Measurements from ENCODE around the gene CXCR6.

The CXCR6 gene

GRCh38 chr3:45943207-45943846 is at the start of gene CXCR6:
Gene CXCR6, plus strand, starts transcription at chr3:45943464. Its CDS starts 3,018 bp downstream, at chr3:45946482.
- DNase-seq (ENCODE audit: low spot score), result peak; percentile 77

GRCh38 chr3:45894015-45894414 is 49.2 kb upstream of the CXCR6 start:
- DNase-seq (ENCODE audit: low spot score), result no peak

GRCh38 chr3:45895686-45896468 is 47.4 kb upstream of the CXCR6 start:
- no peak for DNase-seq (ENCODE audit: low spot score)

- no peak for DNase-seq (ENCODE audit: low spot score)
Measured at GRCh38 chr3:45896956-45897355, 46.3 kb upstream of the CXCR6 start.

GRCh38 chr3:45904931-45905330 is 38.3 kb upstream of the CXCR6 start:
- DNase-seq (ENCODE audit: low spot score), result no peak

GRCh38 chr3:45905755-45906154 is 37.5 kb upstream of the CXCR6 start:
- no peak for DNase-seq (ENCODE audit: low spot score)

- no peak for DNase-seq (ENCODE audit: low spot score)
Measured at GRCh38 chr3:45906681-45907407, 36.4 kb upstream of the CXCR6 start.

GRCh38 chr3:45907769-45908705 is 35.2 kb upstream of the CXCR6 start:
- peak; percentile 43 for DNase-seq (ENCODE audit: low spot score)

GRCh38 chr3:45908761-45909160 is 34.5 kb upstream of the CXCR6 start:
- DNase-seq (ENCODE audit: low spot score), result no peak

GRCh38 chr3:45909542-45909941 is 33.7 kb upstream of the CXCR6 start:
- DNase-seq (ENCODE audit: low spot score), result no peak

- no peak for DNase-seq (ENCODE audit: low spot score)
Measured at GRCh38 chr3:45910892-45911291, 32.4 kb upstream of the CXCR6 start.

GRCh38 chr3:45911511-45912226 is 31.6 kb upstream of the CXCR6 start:
- no peak for DNase-seq (ENCODE audit: low spot score)

- DNase-seq (ENCODE audit: low spot score), result no peak
Measured at GRCh38 chr3:45912435-45912834, 30.8 kb upstream of the CXCR6 start.

GRCh38 chr3:45914362-45915058 is 28.8 kb upstream of the CXCR6 start:
- DNase-seq (ENCODE audit: low spot score), result no peak

- DNase-seq (ENCODE audit: low spot score), result no peak
Measured at GRCh38 chr3:45915059-45915439, 28.2 kb upstream of the CXCR6 start.

- peak; percentile 86 for DNase-seq (ENCODE audit: low spot score)
Measured at GRCh38 chr3:45915518-45916231, 27.6 kb upstream of the CXCR6 start.

- DNase-seq (ENCODE audit: low spot score), result no peak
Measured at GRCh38 chr3:45917146-45917898, 25.9 kb upstream of the CXCR6 start.

GRCh38 chr3:45921158-45922038 is 21.9 kb upstream of the CXCR6 start:
- no peak for DNase-seq (ENCODE audit: low spot score)

Measured in CD4-positive, alpha-beta T cell treated with Interleukin-15 for 4 hours (primary cell).